NCI-H1105 treated with DMSO at 0.1 percent for 48 hours (cell line): Measurements from ENCODE around the gene ANKRA2.

Experiments used
- DNase-seq: peaks from one replicate; lab custom pipeline; 2025; lab: John Stamatoyannopoulos, UW

The ANKRA2 gene

GRCh38 chr5:73565139-73565968 lies at the start of gene ANKRA2, which contains the start of gene UTP15:
TSS of gene ANKRA2 (minus strand) at chr5:73565639. CDS start at chr5:73562881, 2,758 bp downstream.
TSS of gene UTP15 (plus strand) at chr5:73565743. CDS start at chr5:73567345, 1,602 bp downstream.
- DNase-seq: peak; percentile 80

- DNase-seq: no peak
Observed at GRCh38 chr5:73615085-73615484, 49.6 kb upstream of the ANKRA2 start.

GRCh38 chr5:73612799-73613198 lies 47.4 kb upstream of the ANKRA2 start:
- DNase-seq: no peak

- DNase-seq: no peak
Observed at GRCh38 chr5:73607228-73607627, 41.8 kb upstream of the ANKRA2 start.

GRCh38 chr5:73606206-73606753 lies 40.8 kb upstream of the ANKRA2 start:
- DNase-seq: no peak

GRCh38 chr5:73605223-73606087 lies 40.0 kb upstream of the ANKRA2 start:
- DNase-seq: no peak

- no peak for DNase-seq
Observed at GRCh38 chr5:73603998-73604397, 38.6 kb upstream of the ANKRA2 start.

- no peak for DNase-seq
Observed at GRCh38 chr5:73599380-73599779, 33.9 kb upstream of the ANKRA2 start.

GRCh38 chr5:73596705-73597328 lies 31.4 kb upstream of the ANKRA2 start:
- DNase-seq: peak; percentile 10

GRCh38 chr5:73592551-73592950 lies 27.1 kb upstream of the ANKRA2 start:
- DNase-seq: no peak

GRCh38 chr5:73591698-73592501 lies 26.5 kb upstream of the ANKRA2 start:
- DNase-seq: no peak

- peak; percentile 67 for DNase-seq
Observed at GRCh38 chr5:73591102-73591695, 25.8 kb upstream of the ANKRA2 start.

- no peak for DNase-seq
Observed at GRCh38 chr5:73587923-73588322, 22.5 kb upstream of the ANKRA2 start.

GRCh38 chr5:73582285-73583145 lies 17.1 kb upstream of the ANKRA2 start:
- DNase-seq: no peak

GRCh38 chr5:73565969-73566547 lies 619 bp upstream of the ANKRA2 start:
- DNase-seq: peak; percentile 32

- DNase-seq: no peak
Observed at GRCh38 chr5:73564675-73565074, 764 bp downstream of the ANKRA2 start.

GRCh38 chr5:73564018-73564417 lies 1.4 kb downstream of the ANKRA2 start:
- DNase-seq: no peak

- no peak for DNase-seq
Observed at GRCh38 chr5:73558950-73559349, 6.5 kb downstream of the ANKRA2 start.

- no peak for DNase-seq
Observed at GRCh38 chr5:73552642-73553041, 12.8 kb downstream of the ANKRA2 start.
